ENCODE results near the gene DYNC1I2.

DYNC1I2 gene

GRCh38 chr2:171687287-171688128 lies at the start of gene DYNC1I2:
Gene DYNC1I2, plus strand, starts transcription at chr2:171687469. Its CDS starts 2,687 bp downstream, at chr2:171690156.
- DNase-seq: peak; percentile 87

GRCh38 chr2:171651667-171652415 lies 35.4 kb upstream of the DYNC1I2 start:
- DNase-seq: no peak

- no peak for DNase-seq
Observed at GRCh38 chr2:171652416-171652785, 34.9 kb upstream of the DYNC1I2 start.

- DNase-seq: peak; percentile 59
Observed at GRCh38 chr2:171655586-171655985, 31.7 kb upstream of the DYNC1I2 start.

- DNase-seq: no peak
Observed at GRCh38 chr2:171667041-171667440, 20.2 kb upstream of the DYNC1I2 start.

- no peak for DNase-seq
Observed at GRCh38 chr2:171668183-171668582, 19.1 kb upstream of the DYNC1I2 start.

GRCh38 chr2:171669121-171669520 lies 18.1 kb upstream of the DYNC1I2 start:
- no peak for DNase-seq

GRCh38 chr2:171670655-171671054 lies 16.6 kb upstream of the DYNC1I2 start:
- no peak for DNase-seq

GRCh38 chr2:171671867-171672266 lies 15.4 kb upstream of the DYNC1I2 start:
- no peak for DNase-seq

GRCh38 chr2:171673905-171674304 lies 13.4 kb upstream of the DYNC1I2 start:
- DNase-seq: peak; percentile 39

GRCh38 chr2:171675810-171676345 lies 11.4 kb upstream of the DYNC1I2 start:
- DNase-seq: no peak

GRCh38 chr2:171678619-171679018 lies 8.7 kb upstream of the DYNC1I2 start:
- DNase-seq: no peak

- no peak for DNase-seq
Observed at GRCh38 chr2:171688129-171688465, 828 bp downstream of the DYNC1I2 start.

- no peak for DNase-seq
Observed at GRCh38 chr2:171692331-171692730, 5.1 kb downstream of the DYNC1I2 start.

GRCh38 chr2:171702781-171703556 lies 15.7 kb downstream of the DYNC1I2 start:
- DNase-seq: no peak

GRCh38 chr2:171703574-171704347 lies 16.5 kb downstream of the DYNC1I2 start:
- DNase-seq: no peak

- DNase-seq: peak; percentile 9
Observed at GRCh38 chr2:171706152-171706803, 19.0 kb downstream of the DYNC1I2 start.

GRCh38 chr2:171707752-171708151 lies 20.5 kb downstream of the DYNC1I2 start:
- DNase-seq: no peak

GRCh38 chr2:171709011-171709685 lies 21.9 kb downstream of the DYNC1I2 start:
- no peak for DNase-seq

- DNase-seq: no peak
Observed at GRCh38 chr2:171711351-171711750, 24.1 kb downstream of the DYNC1I2 start.

- DNase-seq: peak; percentile 49
Observed at GRCh38 chr2:171712051-171712450, 24.8 kb downstream of the DYNC1I2 start.
